Thymus (tissue), 11 donors: ENCODE results near the gene SHC4. TPM values are rescaled to one million over a fixed set of nuclear protein-coding genes. Genes with fewer than 3 reads are reported as not detected.
A peak's percentile ranks its signal among the peaks of the same experiment; 100 is the strongest.

ENCODE experiments used
- DNase-seq, 9 donors: peaks; one replicate each; pipeline ENCODE4 v3.0.0-alpha.2; 2013; ENCODE audit warnings: low spot score in 9 of 9, low read depth in 6 of 9, missing footprints in 1 of 9
- H3K27ac ChIP-seq, 2 donors: one replicate each; pipeline ENCODE4 v1.5.1; 2013; ENCODE audit warnings: control low read depth in 1 of 2, low read depth in 1 of 2, low read length in 1 of 2, mild to moderate bottlenecking in 1 of 2, moderate library complexity in 1 of 2
- H3K27me3 ChIP-seq, 2 donors: one replicate each; pipeline ENCODE4 v1.5.1; 2013; ENCODE audit warnings: low read length in 1 of 2; ENCODE audit not compliant: control insufficient read depth in 2 of 2, insufficient read depth in 1 of 2
- H3K36me3 ChIP-seq, 2 donors: one replicate each; pipeline ENCODE4 v1.5.1; 2013; ENCODE audit warnings: low read length in 1 of 2, mild to moderate bottlenecking in 1 of 2, moderate library complexity in 1 of 2; ENCODE audit not compliant: control insufficient read depth in 2 of 2, insufficient read depth in 2 of 2
- H3K4me1 ChIP-seq, 2 donors: one replicate each; pipeline ENCODE4 v1.5.1; 2013; ENCODE audit warnings: low read length in 2 of 2; ENCODE audit not compliant: control insufficient read depth in 2 of 2, insufficient read depth in 2 of 2
- H3K4me3 ChIP-seq, 2 donors: one replicate each; pipeline ENCODE4 v1.5.1; 2013; ENCODE audit warnings: low read length in 2 of 2, control low read depth in 1 of 2, mild to moderate bottlenecking in 1 of 2
- H3K9me3 ChIP-seq, 2 donors: one replicate each; pipeline ENCODE4 v1.5.1; 2013; ENCODE audit warnings: low read length in 1 of 2, mild to moderate bottlenecking in 1 of 2; ENCODE audit not compliant: control insufficient read depth in 2 of 2, insufficient read depth in 1 of 2
- WGBS: extraction: QIAGEN DNeasy Blood & Tissue Kit; methylation state at CpG from one replicate; pipeline ENCODE4 v1.1.7; 2013; 5-methylcytosine and 5-hydroxymethylcytosine counted together
- polyA plus RNA-seq: library from polyadenylated mRNA; stranded (reverse); fragments of 200-250 nt; gene quantifications from one replicate; pipeline ENCODE4 v1.2.3, GENCODE V29; 2013
- total RNA-seq: library from RNA; stranded (reverse); fragments of 120-200 nt; gene quantifications from one replicate; pipeline ENCODE4 v1.2.4, GENCODE V29; 2013
- donor health status: healthy.

Gene SHC4
- total and polyA plus RNA-seq, 2 donors = 0.64 to 0.94 TPM

GRCh38 chr15:48986240-48986639 is 22.5 kb upstream of the SHC4 start:
- Histone ChIP-seq H3K27ac (no peak overlapping the region), H3K9me3 (no peaks in the 10 kb centered on the region), H3K4me1 (no peaks in the 10 kb centered on the region), H3K27me3 (no peaks in the 10 kb centered on the region), H3K36me3 (no peaks in the 10 kb centered on the region), H3K4me3 (no peak overlapping the region)
- no peak for DNase-seq
- 96% methylated on average over 5 of the region's 5 CpGs for WGBS

- Histone ChIP-seq H3K27ac (no peak overlapping the region), H3K4me3 (no peak overlapping the region), H3K27me3 (no peaks in the 10 kb centered on the region), H3K36me3 (no peaks in the 10 kb centered on the region), H3K9me3 (no peaks in the 10 kb centered on the region), H3K4me1 (no peaks in the 10 kb centered on the region)
- 97% methylated on average over 3 of the region's 3 CpGs for WGBS
- no peak for DNase-seq
Observed at GRCh38 chr15:48985516-48985915, 21.8 kb upstream of the SHC4 start.

GRCh38 chr15:48984811-48985352 is 21.2 kb upstream of the SHC4 start:
- Histone ChIP-seq H3K4me1 (no peaks in the 10 kb centered on the region), H3K9me3 (no peaks in the 10 kb centered on the region), H3K36me3 (no peaks in the 10 kb centered on the region), H3K4me3 (no peak overlapping the region), H3K27ac (no peak overlapping the region), H3K27me3 (no peaks in the 10 kb centered on the region)
- no peak for DNase-seq
- WGBS = 98% methylated on average over 4 of the region's 4 CpGs

GRCh38 chr15:48984021-48984710 is 20.4 kb upstream of the SHC4 start:
- no peaks in the 10 kb centered on the region for H3K4me1 ChIP-seq
- H3K4me3 ChIP-seq = no peak overlapping the region
- no peak overlapping the region for H3K27ac ChIP-seq
- H3K36me3 ChIP-seq = no peaks in the 10 kb centered on the region
- H3K9me3 ChIP-seq = no peaks in the 10 kb centered on the region
- WGBS = 96% methylated on average over 7 of the region's 7 CpGs
- no peak for DNase-seq
- no peaks in the 10 kb centered on the region for H3K27me3 ChIP-seq

GRCh38 chr15:48983300-48983699 is 19.6 kb upstream of the SHC4 start:
- DNase-seq = no peak
- H3K27ac ChIP-seq = no peak overlapping the region
- no peaks in the 10 kb centered on the region for H3K4me1 ChIP-seq
- no peaks in the 10 kb centered on the region for H3K27me3 ChIP-seq
- H3K4me3 ChIP-seq = no peak overlapping the region
- 96% methylated on average over 5 of the region's 5 CpGs for WGBS
- no peaks in the 10 kb centered on the region for H3K9me3 ChIP-seq
- H3K36me3 ChIP-seq = no peaks in the 10 kb centered on the region

GRCh38 chr15:48981941-48982340 is 18.2 kb upstream of the SHC4 start:
- Histone ChIP-seq H3K9me3 (no peaks in the 10 kb centered on the region), H3K36me3 (no peaks in the 10 kb centered on the region), H3K27ac (no peak overlapping the region), H3K4me1 (no peaks in the 10 kb centered on the region), H3K4me3 (no peak overlapping the region), H3K27me3 (no peaks in the 10 kb centered on the region)
- 91% methylated on average over 4 of the region's 4 CpGs for WGBS
- DNase-seq = no peak

- H3K9me3 ChIP-seq = no peaks in the 10 kb centered on the region
- DNase-seq = no peak
- H3K36me3 ChIP-seq = no peaks in the 10 kb centered on the region
- WGBS = 65% methylated on average over 2 of the region's 2 CpGs
- H3K4me3 ChIP-seq = no peak overlapping the region
- no peak overlapping the region for H3K27ac ChIP-seq
- peaks cover 0 to 7% of the 10 kb centered on the region in 2 donors for H3K27me3 ChIP-seq
- H3K4me1 ChIP-seq = peaks cover 0 to 3% of the 10 kb centered on the region in 2 donors
Observed at GRCh38 chr15:48978638-48979037, 14.9 kb upstream of the SHC4 start.

- no peak for DNase-seq
- Histone ChIP-seq H3K9me3 (no peaks in the 10 kb centered on the region), H3K27ac (peak overlapping the region in 1 of 2 donors; percentile 61), H3K4me1 (peaks cover 0 to 3% of the 10 kb centered on the region in 2 donors), H3K27me3 (peaks cover 0 to 7% of the 10 kb centered on the region in 2 donors), H3K4me3 (peak overlapping the region in 1 of 2 donors; percentile 57), H3K36me3 (no peaks in the 10 kb centered on the region)
- 99% methylated on average over 17 of the region's 17 CpGs for WGBS
Observed at GRCh38 chr15:48976444-48977088, 12.8 kb upstream of the SHC4 start.
